Renal cortex interstitium (tissue), 11 donors: ENCODE data around the gene VMO1. TPM values are rescaled to one million over a fixed set of nuclear protein-coding genes. Genes with fewer than 3 reads are reported as not detected.

Experiments
- DNase-seq, 11 donors: peaks; one replicate each; pipeline ENCODE4 v3.0.0-alpha.2; 2013; ENCODE audit warnings: low read depth in 9 of 11, low spot score in 4 of 11; ENCODE audit errors: extremely low read depth in 1 of 11
- polyA plus RNA-seq, 3 donors: library from polyadenylated mRNA; unstranded; fragments of 120-200 nt; gene quantifications; one replicate each; pipeline ENCODE4 v1.2.1, GENCODE V29; 2013; ENCODE audit not compliant: insufficient read length in 3 of 3

The VMO1 gene
- polyA plus RNA-seq, 3 donors, result 0.78 to 1.7 (median 0.96) TPM

DNA sequence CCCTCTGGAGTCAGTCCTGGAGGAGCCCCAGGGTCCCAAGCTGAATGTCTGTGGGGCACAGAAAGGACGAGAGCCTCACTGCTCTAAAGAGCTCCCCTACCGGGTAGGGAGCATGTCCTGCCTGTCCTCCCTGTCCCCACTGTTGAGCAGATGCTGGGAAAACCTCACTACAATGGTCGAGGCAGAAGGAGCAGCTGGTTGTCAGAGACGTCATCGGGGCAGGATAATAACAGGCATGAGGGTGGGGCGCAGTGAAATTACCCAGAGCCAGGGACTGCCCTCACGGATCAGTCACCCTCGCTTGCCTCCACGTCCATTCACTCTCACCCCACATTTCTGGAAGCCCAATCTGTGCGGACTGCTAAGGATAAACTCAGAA is 13.9 kb downstream of the VMO1 start:
- no peak for DNase-seq

DNA sequence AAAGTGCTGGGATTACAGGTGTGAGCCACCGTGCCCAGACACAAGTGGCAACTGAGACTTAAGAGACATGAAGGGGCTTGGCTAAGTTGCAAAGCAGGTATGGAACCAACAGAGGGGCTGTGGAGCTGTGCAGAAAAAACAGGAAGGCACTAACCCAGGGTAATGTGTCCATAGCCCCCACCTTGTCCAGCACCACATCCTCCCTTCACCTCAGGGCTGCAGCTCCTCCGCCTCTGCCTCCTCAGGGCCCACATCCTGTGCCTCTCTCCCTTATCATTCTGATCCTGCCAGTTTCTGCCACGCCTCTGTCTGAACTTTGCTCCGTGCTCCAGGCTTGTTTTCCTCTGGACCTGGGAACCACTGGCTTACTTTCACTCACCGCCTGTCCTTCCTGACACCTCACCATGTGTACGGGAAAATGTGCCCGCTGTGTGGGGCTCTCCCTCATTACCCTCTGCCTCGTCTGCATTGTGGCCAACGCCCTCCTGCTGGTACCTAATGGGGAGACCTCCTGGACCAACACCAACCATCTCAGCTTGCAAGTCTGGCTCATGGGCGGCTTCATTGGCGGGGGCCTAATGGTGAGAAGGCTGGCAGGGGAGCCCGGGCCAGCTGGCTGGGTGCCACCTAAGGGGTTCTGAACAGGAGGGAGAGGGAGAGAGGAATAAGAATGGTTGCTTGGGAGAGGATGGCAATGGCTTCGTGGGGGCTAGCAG is 14.5 kb downstream of the VMO1 start, which contains the start of gene TM4SF5:
TSS of gene TM4SF5 (plus strand) at position 368 of the 716 bp plus-strand sequence. CDS start at position 405, 37 bp downstream.
- DNase-seq, result no peak

DNA sequence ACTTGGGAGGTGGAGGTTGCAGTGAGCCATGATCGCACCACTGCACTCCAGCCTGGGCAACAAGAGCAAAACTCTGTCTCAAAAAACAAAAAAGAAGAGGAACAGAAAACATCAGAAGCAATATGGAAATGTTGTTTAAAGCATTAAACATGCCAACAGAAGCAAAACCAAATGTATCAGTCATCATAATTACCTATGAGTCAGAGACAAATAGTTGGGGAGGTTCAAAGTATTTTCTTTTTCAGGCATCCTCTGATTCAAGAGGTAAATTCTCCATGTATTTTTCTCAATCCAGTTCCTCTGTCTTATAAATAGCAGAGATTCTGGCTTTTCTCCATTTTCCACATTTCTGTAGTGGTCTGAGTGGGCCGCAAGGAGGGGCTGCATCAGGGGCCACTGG is 16.5 kb downstream of the VMO1 start:
- DNase-seq, result no peak

DNA sequence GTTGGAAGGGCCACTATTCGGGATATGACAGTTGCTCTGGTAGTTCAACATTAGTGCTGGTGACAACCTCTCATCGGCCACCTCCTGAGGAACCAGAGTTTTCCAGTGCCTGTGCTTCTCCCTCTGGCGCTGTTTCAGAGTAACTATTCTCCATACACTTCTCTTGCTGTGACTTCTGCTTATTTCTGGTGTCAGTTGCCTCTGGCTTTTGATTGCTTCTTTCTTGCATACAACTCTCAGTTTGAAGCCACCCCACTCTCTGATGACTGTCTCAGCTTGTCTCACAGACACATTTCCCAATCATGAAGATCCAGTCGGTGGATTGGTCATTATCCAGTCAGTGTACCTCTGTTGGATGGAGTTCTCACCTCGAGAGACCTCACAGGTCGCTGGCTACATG is 17.9 kb downstream of the VMO1 start:
- no peak for DNase-seq

- no peak for DNase-seq
These were observed 19.4 kb downstream of the VMO1 start for GRCh38 chr17:4766723-4767122.

DNA sequence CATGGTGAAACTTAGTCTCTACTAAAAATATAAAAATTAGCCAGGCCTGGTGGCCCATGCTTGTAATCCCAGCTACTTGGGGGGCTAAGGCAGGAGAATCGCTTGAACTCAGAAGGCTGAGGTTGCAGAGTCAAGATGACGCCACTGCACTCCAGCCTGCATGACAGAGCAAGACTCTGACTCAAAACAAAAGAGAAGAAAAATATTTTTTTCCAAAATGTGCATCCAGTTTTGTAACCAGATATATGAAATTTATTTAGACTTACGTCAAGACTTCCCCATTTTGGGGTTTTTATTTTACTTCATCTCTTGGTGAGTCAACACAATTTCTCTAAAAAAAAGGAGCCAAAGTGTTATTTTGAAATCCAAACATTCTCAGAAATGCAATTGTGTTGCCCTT is 20.0 kb downstream of the VMO1 start:
- DNase-seq, result no peak

GRCh38 chr17:4764595-4764994 is 21.6 kb downstream of the VMO1 start:
- DNase-seq, result no peak

DNA sequence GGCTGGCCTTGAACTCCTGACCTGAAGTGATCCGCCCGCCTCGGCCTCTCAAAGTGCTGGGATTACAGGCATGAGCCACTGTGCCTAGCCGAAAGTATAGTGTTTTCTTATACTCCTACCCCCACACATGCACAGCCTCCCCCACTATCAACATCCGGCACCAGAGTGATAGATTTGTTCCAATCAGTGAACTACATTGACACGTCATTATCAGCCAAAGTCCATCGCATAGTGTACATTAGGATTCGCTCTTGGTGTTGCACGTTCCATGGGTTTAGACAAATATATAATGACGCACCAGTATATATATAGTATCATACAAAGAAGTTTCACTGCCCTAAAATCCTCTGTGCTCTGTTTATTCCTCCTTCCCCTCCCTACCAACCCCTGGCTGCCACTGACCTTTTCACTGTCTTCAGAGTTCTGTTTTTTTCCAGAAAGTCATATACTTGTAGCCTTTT is 26.4 kb downstream of the VMO1 start:
- DNase-seq, result no peak

GRCh38 chr17:4753392-4753791 is 32.8 kb downstream of the VMO1 start:
- no peak for DNase-seq

- DNase-seq, result no peak
These were observed 34.2 kb downstream of the VMO1 start for GRCh38 chr17:4751932-4752331.

DNA sequence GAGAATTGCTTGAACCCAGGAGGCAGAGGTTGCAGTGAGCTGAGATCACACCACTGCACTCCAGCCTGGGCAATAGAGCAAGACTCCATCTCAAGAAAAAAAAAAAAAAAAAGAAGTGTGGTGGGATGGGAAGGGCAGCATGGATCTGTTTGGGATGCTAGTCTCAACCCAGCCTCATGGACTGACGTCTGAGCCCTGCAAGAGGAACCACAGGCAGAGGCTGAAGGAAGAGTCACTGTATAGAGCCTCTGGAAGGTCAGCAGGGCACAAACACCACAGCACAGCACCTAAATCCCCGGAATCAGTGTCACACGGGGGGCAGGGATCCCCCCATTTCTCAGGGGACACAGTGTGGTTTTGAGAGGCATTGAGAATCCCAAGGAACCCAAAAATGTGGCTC is 35.6 kb downstream of the VMO1 start:
- no peak for DNase-seq

- no peak for DNase-seq
These were observed 37.5 kb downstream of the VMO1 start for GRCh38 chr17:4748686-4749085.

DNA sequence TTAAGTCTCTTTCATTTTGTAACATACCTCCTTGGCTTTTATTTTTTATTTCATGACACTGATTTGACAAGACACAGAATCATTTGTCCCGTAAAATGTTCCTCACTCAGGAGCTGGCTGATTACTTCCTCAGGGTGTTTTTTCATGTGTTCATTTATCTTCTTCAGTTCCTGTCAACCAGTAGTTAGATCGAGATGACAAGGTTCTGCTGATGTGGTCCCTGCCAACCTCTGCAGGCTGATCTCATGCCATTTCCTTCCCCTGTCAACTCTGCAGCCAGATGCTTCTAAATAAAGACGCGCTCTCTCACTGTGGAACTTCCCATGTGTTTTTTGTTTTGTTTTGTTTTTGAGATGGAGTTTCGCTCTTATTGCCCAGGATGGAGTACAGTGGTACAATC is 38.3 kb downstream of the VMO1 start:
- no peak for DNase-seq

DNA sequence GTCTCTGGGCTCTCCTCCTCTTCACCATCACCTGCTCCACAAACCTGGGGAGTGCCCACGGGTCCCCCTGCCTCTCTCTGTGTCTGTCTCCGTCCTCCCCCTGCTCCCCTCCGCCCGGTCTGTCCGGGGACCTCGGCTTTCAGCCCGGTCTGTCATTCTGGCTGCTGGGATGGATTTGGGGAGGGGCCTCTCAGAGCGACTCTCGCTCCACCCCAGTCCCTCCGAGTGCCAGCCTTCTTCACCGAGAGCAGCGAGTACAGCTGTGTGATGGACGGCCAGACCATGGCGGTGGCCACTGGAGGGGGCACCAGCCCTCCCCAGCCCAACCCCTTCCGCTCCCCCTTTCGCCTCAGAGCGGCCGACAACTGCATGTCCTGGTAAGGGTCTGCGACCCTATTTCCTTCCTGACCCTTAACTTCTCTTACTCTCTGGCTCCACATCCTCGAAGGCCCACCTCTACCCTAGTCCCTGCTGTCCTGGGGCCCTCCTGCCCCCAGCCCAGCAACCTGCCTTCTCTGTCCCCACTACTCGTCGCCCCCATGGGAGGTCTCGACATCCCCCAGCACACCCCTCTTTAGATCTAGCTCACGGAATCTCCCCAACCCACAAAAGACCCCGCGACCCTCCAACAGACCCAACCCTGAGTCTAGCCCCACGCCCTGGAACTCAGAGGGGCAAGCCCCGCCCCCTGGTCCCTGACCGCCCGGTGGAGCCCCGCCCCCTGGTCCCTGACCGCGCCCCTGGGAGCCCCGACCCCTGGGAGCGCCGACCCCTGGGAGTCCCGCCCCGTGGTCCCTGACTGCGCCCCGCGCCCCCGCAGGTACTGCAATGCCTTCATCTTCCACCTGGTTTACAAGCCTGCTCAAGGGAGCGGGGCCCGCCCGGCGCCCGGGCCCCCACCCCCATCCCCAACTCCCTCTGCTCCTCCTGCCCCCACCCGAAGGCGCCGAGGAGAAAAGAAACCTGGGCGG is 40.9 kb downstream of the VMO1 start:
- DNase-seq, result no peak

DNA sequence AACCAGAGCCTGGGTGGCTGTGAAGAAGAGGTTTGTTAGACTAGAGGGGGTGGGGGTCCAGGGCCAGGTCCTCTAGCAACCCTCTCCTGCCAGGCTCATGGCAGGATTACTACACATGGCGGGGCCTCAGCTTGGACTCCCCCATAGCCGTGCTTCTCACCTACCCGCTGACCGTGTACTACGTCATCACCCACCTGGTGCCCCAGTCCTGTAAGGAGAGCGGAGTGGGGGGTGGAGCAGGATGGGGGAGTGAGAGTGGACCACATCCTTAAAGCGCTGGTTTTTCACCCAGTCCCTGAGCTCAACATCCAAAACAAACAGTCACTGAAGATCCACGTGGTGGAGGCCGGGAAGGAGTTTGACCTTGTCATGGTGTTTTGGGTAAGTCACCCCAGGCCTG is 42.3 kb downstream of the VMO1 start:
- no peak for DNase-seq

DNA sequence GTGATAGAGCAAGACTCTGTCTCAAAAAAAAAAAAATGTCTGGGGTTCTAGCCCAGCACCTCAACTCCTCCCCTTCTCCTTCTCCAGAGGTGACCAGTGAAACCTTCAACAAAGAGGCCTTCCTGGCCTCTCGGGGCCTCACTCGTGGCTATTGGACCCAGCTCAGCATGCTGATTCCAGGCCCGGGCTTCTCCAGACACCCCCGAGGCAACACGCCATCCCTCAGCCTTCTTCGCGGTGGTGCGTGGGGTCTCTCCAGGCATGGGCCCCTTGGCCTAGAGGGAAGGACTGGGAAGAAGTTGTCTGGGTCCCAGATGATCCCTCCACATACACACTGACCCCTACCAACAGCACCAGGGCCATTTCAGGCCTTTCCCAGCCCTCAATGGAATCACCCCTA is 42.9 kb downstream of the VMO1 start:
- no peak for DNase-seq

GRCh38 chr17:4742629-4743028 is 43.5 kb downstream of the VMO1 start:
- no peak for DNase-seq

- DNase-seq, result no peak
These were observed 44.0 kb downstream of the VMO1 start for GRCh38 chr17:4742133-4742532.

DNA sequence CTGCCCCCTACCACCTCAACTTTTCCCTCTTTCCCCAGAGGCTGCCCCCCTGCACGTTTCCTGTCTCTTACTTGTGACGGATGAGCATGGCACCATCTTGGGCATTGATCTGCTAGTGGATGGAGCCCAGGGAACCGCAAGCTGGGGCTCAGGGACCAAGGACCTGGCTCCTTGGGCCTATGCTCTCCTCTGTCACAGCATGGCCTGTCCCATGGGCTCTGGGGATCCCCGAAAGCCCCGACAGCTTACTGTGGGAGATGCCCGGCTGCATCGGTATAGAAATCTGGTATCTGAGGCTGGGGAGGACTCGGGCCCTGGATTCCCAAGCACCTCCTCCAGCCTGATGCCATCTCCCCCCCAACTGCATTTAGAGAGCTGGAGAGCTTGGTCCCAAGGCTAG is 44.6 kb downstream of the VMO1 start:
- no peak for DNase-seq

DNA sequence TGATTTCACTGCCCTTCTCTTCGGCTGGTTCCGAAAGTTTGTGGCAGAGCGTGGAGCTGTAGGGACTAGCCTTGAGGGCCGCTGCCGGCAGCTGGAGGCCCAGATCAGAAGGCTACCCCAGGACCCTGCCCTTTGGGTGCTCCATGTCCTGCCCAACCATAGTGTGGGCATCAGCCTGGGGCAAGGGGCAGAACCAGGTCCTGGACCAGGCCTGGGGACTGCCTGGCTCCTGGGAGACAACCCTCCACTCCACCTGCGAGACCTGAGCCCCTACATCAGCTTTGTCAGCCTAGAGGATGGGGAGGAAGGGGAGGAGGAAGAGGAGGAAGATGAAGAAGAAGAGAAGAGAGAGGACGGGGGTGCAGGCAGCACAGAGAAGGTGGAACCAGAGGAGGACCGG is 45.6 kb downstream of the VMO1 start:
- no peak for DNase-seq
